HT-29 (cell line): ENCODE results near the gene GGA3. TPM values are rescaled to one million over a fixed set of nuclear protein-coding genes. Genes with fewer than 3 reads are reported as not detected.
"Not testable (repeated sequence)": the region's sequence is repeated elsewhere in the genome, so short reads cannot be mapped to it uniquely, and the experiment has no call there.

ENCODE experiments used
- DNase-seq: peaks from one replicate; pipeline ENCODE4 v3.0.0-alpha.2; 2015; ENCODE audit warnings: low spot score
- total RNA-seq: library from RNA; depleted of rRNA; stranded (reverse); fragments of >200 nt; shearing (Covaris generic); gene quantifications from 2 replicates; pipeline ENCODE4 v1.2.3, GENCODE V29; 2014

GGA3 gene
- total RNA-seq, 1 experiment from 2014 or later: 20.7 TPM

DNA sequence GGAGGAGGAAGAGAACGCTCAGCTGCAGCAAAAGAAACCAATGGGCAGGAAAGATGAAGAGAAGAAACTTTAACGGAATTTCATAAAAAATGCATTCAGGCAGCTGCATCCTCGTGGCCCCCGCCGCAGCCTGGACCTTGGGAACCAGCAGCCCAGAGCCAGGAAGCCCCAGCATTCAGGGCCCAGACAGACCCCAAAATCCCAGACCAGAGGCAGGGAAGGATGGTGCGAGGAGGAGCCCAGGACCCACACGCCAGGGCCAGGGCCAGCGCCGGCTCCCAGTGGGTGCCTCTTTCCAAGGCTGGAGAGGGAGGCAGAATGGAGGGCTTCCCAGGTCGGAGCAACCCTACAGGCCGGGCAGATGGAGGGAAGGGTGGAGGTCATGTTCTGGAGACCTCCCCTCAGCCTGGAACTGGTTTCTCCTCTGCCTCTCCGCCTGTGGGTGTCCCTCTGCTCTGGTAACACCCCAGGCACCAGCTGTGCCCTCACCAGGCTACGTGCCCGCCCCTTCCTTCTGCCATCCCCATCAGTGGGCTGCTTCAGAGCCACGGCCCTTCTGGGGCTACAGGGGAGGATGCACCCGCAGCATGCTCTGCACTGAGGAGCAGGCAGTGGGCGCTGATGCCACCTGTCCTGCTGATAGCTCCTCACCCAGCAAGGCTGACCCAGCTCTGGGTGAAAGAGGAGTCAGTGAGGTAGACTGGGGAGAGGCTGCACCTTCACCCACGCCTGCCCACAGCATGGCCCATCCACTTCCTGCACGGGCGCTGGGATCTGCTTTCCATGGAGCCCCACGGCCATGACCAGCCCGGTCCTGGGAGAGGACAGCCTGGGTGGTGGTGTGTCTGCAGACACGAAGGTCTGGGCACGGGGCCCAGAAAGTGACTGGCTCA is 10.8 kb upstream of the GGA3 start:
- peak; percentile 40 for DNase-seq

DNA sequence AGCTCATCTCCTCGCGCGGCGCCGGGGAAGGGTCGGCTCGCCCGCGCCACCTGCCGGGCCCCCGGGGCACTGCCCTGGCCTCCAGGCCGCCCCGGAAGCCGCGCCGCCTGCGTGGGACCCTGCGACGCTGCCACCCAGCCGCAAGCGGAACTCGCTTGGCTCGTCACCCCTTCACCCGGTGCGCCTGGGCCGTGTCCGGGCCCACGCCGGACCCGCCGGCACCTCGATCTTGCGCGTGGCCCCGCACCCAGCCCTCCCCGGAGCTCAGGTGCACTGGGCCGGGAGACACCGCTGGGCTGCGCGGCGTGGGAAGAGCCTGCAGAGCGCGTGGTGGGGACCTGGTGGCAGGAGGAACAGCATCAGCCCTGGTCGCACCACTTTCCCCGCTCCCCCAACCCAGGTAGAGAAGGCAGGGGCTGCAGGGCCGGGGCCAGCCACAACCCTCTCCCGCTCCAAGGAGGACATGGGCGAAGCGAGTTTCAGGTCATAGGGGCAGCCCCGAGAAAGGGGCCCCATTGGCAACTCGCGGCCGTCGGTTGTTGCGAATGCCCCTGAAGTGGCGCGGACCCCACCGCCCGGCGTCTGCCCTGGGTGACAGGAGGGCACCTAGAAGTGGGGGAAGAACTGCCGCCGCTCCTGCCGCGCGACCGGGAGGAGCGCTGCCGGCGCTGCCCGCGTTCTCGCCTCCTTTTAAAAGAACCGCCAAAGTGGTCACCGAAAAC is 10.0 kb upstream of the GGA3 start:
- DNase-seq: peak; percentile 81

DNA sequence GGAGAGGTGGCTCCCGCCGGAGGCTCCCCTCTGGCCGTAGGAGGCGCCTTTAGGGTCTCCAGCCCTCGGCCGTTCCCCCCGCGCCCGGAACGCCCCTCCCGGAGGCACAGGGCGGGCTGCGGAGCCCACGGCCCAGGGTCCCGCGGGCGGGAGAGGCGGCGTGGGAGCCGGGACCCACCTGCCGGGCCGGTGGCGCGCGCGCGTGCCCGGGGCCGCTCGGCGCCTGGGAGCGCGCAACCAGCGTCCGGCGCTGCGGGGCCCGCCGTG is 9.5 kb upstream of the GGA3 start, which contains the start of gene MIF4GD:
Gene MIF4GD, minus strand, starts transcription at position 266 of the 267 bp plus-strand sequence. CDS start 1,036 bp downstream, outside the sequence.
- DNase-seq: no peak

DNA sequence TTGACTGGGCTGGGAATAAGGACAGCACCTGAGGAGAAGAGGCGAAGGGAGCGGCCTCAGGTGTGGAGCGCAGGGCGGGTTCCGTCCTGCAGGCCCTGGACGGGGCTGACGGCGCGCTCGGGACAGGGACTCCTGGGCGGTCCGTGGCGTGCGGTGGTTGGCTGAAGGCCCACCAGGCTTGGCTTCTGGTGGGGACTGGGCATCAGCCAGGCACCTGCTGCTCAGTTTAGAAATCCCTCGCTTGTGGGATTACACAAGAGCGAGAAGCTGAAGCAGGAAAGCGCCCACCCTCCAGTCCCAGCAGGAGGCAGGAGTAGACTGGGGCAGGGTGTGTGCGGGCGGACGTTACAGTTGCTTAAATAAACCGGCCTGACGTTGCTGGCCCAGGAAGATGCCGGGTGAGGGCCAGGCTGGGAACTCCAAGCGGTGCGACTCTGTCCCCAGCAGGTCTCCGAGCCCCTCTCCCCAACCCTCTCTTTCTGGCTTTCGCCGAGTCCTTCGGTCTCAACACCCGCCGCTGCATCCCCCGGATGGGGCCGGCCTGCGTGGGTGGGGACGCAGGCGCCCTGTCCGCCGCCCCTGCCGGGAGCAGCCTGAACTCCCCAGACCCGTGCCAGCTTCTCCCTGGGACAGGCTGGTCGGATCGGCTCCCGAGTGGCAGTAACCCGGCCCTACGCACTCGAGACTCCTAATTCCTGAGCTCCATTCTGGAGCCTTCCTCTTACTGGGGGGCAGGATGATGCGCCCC is 9.0 kb upstream of the GGA3 start:
- DNase-seq: peak; percentile 82

DNA sequence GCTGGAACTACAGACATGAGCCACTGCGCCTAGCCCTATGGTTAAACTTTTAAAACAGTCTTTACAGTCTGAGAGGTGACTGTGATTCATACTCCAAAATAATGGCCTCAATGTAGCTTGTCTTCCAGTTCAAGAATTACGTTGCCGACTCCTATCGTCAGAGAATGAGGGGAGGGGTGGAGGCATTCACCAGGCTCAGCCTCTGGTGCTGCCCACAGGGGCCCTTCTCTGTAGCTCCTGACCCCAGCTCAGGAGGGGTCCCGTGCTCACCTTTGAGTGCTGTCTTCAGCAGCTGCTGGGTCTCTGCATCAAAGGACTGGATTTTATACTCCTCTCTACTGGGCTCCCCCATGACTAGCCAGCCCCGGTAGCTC is 8.4 kb upstream of the GGA3 start:
- DNase-seq: no peak

DNA sequence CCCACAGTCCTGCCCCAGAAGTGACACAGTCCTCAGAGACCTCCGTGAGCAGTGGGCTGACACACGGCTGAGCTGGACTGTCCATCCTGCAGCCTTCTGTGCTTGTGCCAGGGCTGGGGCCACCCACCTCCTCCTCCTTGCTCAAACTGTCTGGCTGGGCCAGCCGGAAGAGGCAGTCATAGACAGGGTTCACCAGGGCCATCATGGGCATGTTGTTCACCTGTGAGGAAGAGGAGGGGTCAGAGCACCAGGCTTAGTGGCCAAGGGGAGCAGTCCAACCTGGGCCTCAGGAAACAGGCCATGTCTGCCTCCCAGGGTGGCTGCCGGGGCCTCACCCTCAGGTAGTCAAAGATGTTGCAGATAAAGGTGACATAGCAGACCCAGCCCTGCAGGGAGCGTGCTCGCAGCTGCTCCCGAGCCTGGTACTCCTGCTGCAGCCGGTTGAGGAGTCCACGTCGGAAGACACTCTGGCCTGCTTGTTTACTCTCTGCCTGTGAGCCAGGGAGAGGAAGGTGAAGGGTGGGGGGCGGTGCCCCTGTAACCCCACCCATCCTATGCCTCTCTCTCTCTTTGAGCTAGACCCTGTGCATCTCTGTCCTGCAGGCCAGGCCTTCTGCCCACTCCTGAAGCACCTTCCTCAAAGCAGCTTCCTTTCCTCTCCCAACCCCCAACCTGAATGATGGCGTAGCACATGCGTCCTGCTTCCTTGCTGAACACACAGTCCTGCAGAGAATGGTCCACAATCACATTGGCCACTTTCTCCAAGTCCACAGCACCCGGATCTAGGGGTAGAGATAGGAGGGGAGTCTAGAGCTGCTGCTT is 6.2 kb upstream of the GGA3 start:
- peak; percentile 76 for DNase-seq

DNA sequence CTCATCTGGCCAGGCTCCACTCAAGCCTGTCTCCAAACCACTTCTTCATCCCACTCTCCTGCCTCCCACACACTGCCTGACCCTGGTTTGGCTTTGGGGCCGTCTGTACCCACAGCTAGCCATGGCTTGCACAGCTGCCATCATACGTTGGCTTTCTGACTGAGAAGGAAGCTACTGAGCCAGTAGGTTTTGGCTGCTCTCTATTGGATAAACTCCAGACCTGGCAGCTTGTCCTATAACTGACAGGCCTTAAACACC is 5.7 kb upstream of the GGA3 start:
- DNase-seq: no peak

DNA sequence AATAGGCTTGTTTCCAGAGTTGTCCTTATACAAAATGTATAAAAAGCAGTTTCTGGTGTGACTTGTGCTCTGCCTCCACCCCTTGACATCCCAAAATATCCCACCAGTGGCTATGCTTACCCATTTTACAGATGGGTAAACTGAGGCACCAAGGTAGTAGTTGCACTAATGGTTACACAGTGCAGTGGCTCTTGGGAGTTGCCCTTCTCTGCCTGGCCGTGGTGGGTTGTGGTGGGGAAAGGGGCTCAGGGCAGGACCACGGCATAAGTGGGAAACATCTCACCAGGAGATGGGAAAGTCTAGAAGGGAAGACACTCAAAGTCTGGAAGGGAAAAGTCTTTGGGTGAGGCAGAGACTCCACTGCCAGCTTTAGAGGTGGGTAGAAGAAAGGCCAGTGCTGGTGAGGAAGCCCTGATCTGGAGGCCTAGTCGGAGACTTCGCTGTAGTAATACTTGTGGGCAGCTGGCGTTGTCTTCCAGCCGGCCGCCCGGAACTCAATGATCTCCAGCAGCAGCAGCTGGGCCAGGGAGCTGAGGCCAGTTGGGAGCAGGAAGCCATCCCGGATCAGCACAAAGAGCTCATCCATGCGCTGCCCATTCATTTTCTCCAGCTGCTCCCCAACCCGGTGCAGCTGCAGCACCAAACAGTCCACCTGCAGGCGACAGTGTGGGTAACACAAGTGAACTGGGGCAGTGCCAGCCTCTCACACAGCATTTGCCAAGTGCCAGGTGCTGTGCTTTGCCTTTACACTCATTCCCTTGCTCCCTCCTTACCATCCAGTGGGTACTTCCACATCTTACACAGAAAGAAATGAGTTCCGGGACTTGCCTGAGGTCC is 5.1 kb upstream of the GGA3 start:
- no peak for DNase-seq

DNA sequence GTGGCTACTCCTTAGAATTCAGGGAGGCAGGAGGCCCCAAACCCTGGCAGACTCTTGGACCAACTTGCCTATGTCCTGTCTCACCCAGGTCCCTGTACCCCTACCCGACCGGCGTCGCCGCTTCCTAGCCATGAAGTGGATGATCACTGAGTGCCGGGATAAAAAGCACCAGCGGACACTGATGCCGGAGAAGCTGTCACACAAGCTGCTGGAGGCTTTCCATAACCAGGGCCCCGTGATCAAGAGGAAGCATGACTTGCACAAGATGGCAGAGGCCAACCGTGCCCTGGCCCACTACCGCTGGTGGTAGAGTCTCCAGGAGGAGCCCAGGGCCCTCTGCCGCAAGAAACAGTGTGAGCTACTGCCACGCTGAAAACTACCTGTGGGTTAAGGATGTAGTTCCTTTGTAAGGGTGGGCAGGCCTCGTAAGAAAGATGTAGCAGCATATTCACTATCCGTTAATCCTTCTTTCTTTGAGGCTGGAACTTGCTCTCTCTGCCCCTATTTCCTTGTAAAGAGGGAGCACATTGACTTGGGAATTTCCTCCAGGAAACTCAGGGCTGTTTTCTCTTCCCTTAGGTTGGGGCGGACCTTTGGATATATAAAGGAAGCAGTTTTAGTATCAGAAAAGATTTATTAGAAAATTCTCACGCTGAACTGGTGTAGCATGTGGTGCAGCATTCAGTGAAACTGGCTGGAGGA is 4.4 kb upstream of the GGA3 start:
- DNase-seq: no peak

DNA sequence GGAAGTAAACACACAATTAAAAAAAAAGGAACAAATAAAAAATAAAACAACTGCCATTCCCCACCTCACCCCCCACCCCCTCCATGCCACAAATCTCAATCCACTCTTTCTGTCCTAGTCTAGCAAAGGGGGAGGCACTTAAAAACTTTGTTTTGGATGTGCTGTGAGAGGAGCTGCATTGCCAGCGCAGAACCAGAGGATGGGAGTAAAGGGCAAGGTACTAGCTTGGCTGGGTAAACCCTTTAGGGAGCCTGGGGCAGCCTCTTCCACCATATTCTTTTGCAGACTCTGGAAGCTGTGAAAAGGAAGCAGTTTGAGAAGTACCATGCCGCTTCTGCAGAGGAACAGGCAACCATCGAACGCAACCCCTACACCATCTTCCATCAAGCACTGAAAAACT is 1.6 kb upstream of the GGA3 start:
- DNase-seq: no peak

DNA sequence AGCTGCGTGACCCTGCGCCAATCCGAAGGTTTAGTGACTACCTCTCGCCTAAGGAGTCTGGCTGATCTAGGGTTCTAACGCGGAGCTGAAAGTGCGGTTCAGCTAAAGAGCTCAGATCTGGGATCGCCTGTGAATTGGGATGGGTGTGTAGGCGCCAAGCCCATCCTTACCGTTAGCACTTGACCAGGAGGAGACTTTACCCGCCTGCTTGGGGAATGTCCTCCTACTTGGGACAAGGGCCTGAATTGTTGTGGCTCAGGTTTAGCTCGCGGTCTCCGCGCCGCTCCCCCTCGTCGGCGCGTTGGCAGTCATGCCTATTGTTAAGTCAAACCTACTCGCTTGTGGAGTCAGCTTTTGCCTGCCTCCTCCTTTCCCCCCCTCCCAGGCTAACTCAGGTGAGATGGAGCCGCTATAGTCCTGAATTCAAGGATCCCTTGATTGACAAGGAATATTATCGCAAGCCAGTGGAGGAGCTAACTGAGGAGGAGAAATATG is 753 bp upstream of the GGA3 start:
- peak; percentile 58 for DNase-seq

DNA sequence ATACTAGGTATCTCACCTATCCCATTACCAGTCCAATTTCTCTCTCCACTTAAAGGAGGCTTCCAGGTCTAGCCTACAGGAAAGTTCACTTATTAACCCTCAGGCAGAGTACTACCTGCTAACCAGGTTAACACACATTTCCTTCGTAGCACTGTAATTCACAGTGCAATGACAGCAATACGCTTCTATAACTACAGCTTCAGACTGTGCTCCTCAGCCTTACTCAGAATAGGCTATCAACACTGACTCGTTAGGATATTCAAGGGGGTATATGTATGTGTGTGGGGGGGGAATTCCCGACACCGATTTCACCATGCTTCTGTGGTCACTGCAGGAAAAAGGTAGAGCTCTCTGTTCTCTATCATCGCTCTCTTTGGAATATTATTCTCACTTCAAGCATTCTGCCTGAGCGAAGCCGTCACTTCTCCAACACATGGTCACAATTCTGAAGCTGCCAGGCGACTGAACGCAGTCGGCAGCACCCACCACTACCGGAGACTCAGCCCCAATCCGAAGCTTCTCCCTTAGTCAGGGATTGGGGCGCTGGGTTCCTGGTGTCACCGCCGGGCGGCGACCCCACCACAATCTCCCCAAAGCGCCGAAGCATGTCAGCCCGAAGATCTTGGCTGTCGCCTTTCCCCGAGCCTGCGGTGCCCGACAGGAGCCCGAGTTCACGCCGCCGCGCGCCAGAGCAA is 618 bp downstream of the GGA3 start:
- DNase-seq: peak; percentile 39

DNA sequence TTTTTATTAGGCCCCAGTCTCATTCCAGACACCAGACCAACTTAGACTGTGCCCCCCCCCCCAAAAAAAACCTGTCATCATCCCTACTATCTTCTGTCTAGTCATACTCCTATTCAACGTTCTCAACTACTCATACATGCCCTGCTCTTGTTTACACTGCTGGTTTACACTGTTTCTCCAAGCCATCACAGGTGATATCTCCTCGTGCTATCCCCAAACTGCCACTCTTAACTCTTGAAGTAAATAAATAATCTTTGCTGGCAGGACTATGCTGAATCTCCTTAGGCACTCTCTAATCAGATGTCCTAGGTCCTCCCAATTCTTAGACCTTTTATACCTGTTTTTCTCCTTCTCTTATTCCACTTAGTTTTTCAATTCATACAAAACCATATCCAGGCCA is 4.2 kb downstream of the GGA3 start:
- DNase-seq: not testable (repeated sequence)

DNA sequence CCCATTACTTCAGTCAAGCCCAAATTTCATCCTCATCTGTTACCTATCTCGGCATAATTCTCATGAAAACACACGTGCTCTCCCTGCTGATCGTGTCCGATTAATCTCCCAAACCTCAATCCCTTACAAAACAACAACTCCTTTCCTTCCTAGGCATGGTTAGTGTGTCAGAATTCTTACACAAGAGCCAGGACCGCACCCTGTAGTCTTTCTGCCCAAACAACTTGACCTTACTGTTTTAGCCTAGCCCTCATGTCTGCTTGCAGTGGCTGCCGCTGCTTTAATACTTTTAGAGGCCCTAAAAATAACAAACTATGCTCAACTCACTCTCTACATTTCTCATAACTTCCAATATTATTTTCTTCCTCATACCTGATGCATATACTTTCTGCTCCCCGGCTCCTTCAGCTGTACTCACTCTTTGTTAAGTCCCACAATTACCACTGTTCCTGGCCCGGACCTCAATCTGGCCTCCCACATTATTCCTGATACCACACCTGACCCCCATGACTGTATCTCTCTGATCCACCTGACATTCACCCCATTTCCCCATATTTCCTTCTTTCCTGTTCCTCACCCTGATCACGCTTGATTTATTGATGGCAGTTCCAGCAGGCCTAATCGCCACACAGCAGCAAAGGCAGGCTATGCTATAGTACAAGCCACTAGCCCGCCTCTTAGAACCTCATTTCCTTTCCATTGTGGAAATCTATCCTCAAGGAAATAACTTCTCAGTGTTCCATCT is 5.3 kb downstream of the GGA3 start:
- not testable (repeated sequence) for DNase-seq

DNA sequence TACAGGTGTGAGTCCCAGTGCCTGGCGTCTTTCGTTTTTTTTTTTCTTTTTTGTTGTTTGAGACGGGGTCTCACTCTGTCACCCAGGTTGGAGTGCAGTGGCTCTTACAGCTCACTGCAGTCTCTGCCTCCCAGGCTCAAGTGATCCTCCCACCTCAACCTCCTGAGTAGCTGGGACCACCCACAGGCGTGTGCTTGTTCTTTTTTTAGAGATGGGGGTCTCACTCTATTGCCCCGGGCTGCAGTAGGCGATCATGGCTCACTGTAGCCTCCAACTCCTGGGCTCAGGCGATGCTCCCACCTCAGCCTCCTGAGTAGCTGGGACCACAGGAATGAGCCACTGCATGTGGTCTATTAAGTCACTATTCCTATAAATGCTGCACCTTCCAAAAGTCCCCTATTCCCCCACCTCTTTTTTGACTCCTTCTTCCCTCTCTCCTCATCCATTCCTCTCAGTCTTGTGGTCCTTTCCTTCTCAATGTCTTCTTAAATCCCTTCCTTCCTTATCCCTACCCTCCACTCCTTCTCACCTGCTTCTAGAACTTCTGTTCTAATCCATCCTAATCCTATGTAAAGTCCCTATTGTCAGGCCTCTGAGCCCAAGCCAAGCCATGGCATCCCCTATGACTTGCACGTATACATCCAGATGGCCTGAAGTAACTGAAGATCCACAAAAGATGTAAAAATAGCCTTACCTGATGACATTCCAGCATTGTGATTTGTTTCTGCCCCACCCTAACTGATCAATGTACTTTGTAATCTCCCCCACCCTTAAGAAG is 9.2 kb downstream of the GGA3 start:
- no peak for DNase-seq

DNA sequence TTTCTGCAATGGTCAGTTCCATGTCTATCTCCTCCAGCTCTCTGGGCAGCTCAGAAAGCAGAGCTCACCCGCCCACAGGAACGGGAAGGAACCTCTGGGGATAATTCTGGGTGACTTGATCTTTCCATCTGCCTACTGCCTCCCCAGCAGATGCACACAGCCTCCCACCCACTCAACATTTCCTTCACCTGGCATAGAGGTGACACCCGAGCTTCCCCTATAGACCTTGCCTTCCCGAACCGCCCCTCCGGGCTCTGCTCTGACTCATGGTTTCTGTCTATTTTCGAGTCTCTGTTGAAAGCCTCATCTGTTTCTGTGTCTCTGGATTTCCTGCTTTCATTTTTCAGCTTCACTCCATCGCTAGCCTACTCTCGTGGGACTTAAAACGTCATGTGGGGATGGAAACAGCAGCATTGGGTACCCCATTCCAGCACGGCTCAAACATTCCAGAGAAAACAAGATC is 11.4 kb downstream of the GGA3 start:
- no peak for DNase-seq

DNA sequence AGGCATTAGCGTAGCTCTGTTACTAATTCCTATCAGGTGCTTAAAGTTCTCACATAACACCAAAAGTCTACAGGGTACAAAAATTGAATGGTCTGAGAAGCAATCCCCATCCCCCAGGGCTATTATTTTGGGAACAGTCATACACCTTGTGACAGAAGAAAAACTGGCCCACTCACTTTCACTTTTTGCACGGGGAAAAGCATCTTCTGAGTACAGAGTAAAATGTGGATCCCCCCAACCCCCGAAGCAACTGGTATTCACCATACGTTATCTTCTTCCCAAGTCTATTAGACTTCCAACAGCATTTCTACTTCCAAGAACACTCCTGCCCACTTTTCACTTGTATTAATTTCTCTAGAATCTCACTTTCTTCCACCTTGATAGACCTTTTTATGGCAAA is 11.8 kb downstream of the GGA3 start:
- no peak for DNase-seq

DNA sequence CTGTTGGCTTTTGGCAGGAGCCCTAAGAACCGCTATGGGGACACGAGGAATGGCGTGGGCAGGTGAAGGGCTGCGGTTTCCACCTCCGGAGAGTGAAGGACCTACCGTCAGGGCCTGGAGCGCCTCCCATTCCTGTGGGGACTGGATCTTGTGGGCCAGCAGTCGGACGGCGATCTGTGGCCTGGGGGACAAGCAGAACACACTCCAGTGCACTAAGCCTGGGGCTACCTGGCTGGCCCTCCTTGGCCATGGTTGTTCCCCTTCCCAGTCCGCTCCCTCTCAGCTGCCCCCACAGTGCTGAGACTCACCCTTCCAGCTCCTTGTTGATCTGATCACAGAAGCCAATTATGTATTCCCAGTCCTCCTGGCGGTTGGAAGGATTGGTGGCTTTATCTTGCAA is 15.0 kb downstream of the GGA3 start:
- DNase-seq: no peak
